DMS153 (cell line): Measurements from ENCODE around the gene PTPRD.

ENCODE experiments used
- DNase-seq: peaks from one replicate; lab custom pipeline; 2025; lab: John Stamatoyannopoulos, UW

PTPRD gene

DNA sequence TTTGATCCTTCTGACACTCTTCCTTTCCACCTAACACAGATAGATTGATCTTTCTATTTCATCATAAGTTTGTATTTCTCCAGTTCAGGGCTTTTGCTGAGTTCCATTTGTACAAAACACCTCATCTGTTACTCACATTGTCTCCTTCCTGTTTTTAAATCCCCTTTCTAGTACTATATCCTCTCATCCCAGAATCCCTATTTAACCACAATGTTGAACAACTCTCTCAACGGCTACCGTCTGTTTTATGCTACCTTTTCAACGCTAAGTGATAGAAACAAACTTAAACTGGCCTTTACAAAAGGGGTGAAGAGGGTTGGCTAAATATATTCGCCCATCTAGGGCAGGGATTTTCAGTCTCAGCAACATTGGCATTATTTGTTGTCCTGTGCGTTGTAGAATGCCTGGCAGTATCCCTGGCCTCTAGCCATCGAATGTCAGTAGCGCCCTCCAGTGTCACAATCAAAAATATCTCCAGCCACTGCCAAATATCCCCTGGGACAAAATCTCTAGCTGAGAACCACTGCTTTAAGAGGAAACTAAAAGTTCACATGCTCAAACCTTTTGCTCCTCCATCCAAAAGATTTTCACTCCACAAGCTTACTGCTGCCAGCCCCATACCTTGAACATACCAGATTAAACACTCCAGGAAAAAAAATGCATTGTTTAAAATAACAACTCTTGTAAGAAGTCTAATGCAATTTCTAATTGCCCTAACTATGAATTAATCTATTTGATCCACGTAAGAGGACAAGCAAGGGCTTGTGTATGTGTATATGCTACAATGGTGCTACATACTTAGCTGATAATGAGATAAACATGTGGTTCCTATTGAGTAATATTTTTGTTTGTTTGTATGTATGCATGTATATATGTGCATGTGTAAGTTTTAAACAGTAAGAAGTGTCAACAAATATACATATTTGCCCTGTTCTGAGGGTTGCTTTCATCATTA lies 344.0 kb downstream of the PTPRD start:
- DNase-seq = peak; percentile 55

GRCh38 chr9:10265153-10265631 lies 347.6 kb downstream of the PTPRD start:
- DNase-seq = no peak

- DNase-seq = no peak
Observed at GRCh38 chr9:10260501-10260900, 352.3 kb downstream of the PTPRD start.

- no peak for DNase-seq
Observed at GRCh38 chr9:10259668-10260067, 353.1 kb downstream of the PTPRD start.

DNA sequence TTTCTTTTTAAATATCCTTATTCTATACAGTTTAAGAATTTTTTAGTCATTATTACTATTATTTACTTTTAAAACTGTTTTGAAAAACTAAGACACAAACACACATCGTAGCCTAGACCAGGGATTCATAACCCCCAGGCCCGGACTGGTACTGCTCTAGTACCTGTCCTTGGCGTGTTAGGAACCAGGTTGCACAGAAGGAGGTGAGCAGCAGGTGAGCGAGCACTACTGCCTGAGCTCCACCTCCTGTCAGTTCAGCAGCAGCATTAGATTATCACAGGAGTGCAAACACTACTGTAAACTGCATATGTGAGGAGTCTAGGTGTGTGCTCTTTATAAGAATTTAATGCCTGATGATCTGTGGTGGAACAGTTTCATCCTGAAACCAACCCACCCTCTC lies 357.0 kb downstream of the PTPRD start:
- peak; percentile 55 for DNase-seq

DNA sequence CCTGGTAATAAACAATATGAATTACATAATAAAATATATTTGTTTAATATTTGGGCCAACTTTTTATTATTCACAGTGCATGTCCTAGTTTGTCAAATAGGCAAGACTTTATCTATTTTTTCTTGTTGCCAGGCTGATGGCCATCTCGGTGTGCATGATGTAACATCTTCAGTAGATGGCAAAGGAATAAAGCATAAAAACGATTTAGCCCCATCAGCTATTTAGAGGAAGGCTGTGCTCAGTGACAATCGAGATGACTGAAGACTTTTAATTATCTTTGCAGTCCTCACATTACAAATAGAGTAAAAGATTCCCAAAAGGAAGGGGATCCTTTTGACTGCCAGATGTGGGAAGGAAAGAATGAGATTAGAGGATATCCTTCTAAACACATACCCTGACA lies 358.5 kb downstream of the PTPRD start:
- no peak for DNase-seq

- DNase-seq = no peak
Observed at GRCh38 chr9:10253341-10253740, 359.5 kb downstream of the PTPRD start.

DNA sequence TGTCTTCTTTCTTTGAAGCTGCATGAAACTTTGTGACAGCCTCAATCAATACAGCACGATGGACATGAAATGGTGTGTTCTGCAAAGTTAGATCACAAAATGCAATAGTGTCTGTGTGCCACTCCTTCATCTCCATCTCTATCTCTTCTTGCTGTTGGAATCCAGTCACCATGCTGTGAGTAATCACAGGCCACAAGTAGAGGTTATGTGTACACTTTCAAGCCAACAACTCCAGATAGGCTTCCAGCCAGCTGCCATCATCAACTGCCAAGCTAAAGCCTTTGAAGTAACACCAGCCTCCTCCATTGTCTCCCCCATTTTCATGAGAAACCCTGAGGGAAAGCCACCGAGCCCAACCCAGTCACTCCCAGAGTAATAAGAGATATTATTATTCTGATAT lies 360.6 kb downstream of the PTPRD start:
- no peak for DNase-seq

GRCh38 chr9:10251490-10251889 lies 361.3 kb downstream of the PTPRD start:
- no peak for DNase-seq

- DNase-seq = no peak
Observed at GRCh38 chr9:10250219-10250618, 362.6 kb downstream of the PTPRD start.

DNA sequence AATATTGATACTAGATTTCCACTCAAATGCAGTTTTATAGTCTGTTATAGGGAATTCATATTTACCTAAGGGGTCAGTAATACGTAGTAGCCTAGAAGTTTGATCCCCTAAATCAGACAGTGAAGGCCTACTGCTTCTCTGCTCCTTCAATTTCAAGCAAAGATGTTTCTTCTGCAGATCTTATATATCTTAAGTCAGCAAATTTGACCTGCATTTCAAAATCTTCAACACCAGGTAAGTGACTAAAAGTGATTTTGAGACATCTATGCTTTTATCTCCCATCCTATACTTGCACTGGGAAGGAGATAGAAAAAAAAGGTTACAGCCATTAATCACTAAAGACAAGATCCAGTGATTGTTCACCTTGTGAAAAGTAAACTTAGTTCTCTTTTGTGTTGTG lies 363.9 kb downstream of the PTPRD start:
- DNase-seq = no peak

DNA sequence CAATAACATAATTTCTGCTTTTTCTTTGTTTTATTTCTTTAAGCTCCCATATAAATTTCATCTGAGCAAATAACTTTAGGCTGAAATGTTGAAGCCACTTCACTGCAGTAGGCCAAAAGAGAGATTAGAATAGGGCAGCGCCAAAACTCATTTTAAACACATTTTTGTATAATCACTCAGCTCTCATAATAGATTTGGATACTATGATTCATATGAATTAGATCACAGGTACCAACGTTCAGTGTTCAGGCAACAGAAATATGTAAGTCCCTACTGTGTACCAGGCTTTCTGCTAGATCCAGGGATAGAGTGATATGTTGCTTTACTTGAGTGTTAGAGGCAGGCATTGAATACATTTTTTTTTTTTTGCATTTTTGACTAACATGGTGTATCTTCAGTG lies 370.5 kb downstream of the PTPRD start:
- no peak for DNase-seq

DNA sequence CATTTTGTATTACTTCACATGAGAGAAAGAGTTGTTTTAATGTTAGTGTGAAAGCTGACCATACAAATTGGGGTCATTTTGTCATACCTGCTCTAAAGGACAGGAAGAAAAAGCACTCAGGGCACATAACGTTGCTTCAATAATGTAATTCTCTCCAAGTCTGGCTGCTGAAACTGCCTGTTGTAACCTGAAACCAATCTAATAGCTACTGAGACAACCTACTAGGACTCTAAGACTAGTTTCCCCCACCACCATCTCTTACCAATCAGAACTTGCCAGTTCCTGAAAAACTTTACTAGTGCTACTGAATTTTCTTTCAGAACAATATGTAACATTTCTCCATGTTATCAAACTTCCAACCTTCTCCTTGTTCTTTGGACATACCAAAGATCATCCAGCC lies 374.7 kb downstream of the PTPRD start:
- DNase-seq = no peak

DNA sequence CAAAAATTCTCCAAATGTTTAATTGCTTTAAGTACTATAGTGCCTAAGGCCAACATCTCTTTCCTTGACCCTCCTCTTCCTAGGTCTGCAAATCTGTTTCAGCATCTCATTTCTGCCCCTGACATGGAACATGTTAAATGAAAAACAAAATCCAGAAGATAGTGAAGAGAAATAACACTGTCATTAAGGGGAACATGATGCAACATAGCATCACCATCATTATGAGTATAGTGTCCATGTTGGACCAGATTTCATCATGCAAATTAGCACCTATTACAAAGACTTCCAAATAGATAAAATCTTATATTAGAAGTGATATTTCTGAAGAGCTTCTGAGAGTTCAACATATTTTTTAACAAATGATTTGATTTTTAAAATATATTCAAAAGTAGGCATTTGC lies 375.2 kb downstream of the PTPRD start:
- DNase-seq = no peak

DNA sequence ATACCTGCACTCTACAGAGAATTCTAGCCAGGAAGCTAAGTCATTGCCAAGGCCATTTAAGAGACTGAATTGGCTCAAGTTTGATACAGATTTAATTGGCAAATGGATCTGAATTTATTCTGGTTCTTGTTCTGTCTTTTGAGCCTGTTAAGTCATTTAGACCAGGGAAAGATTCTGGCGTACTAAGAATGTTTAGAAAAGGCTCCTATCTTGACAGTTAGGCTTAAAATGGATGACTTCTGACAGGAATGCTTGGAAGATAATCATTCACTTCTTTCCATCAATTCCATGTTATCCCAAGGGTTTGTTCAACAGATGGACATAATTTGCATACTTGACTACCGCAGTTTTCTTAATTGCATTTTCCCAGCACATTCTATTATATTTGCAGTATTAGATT lies 376.6 kb downstream of the PTPRD start:
- DNase-seq = no peak

GRCh38 chr9:10235376-10235775 lies 377.4 kb downstream of the PTPRD start:
- DNase-seq = no peak

- DNase-seq = no peak
Observed at GRCh38 chr9:10232352-10232930, 380.4 kb downstream of the PTPRD start.

GRCh38 chr9:10230512-10230911 lies 382.3 kb downstream of the PTPRD start:
- no peak for DNase-seq

DNA sequence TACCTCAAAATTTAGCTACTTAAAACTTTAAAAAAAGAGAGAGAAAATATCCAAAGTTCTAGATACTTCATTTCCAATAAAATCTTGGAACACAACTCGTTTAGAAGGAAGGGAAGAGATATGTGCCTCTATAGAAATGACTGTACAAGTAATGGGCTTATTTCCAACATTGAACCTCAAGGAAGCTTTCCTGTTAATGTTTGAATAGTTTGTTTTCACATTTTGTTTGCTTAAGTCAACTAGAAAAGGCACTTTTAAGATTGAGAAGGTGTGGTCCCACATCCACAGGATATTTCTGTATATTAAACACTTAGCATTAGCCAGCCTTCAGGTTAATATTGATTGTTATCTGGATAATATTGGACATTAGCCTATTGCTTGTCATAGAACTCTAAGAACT lies 384.7 kb downstream of the PTPRD start:
- no peak for DNase-seq

DNA sequence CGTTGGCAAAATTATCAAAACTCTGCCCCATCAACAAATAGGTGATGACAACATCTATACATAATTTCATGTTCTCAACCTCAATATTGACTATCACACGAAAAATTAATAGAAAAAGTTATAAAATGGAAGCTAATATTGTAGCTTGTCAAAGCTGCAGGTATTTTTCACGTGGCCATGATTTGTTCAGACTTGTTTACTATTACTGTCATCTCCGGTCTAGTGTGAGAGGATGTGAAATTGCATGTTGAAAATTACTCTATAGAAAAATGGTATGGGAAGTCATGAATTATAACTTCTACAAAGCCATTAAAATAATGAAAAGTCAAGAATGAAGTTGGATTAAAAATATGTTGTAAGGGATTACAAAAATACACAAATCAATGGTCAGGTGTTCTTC lies 385.8 kb downstream of the PTPRD start:
- DNase-seq = no peak

DNA sequence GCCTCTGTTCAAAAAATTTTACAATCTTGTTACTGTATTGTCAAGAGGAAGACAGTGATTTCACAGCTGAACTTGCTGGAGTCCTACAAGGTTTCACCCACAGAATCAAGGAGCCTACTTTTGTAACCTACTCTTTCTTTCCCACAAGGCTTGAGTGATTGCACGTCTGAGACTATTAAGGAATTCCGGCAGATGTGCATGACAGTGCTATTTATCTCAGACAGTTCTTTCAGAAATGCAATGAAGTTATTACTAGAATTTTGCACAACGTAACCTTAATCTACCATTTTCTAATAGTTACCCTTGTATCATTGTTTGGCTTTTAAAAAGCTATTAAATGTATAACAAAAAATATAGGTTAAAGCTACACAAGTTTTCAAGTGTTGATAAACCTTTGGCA lies 400.1 kb downstream of the PTPRD start:
- DNase-seq = no peak

- DNase-seq = no peak
Observed at GRCh38 chr9:10208691-10209069, 404.1 kb downstream of the PTPRD start.

- no peak for DNase-seq
Observed at GRCh38 chr9:10204276-10204675, 408.5 kb downstream of the PTPRD start.

DNA sequence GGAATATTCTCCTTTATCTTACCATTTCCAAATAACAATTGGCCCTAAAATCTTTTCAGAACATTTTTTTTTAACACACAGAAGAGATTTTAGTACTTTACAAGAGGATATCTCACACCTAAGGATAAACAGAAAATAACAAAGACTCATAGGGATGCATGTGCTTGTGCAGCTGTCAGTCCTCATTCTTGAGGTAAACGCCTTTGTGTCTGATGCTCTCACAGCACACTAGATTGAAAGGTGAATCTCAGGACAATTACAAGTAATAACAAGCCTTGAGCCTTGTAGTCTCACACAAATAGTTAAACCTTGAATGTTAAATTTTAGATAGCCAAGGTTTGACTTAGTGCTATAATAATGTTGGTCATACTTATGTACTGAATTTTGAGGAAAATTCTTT lies 439.2 kb downstream of the PTPRD start:
- no peak for DNase-seq
